Skeletal muscle tissue (tissue), 4 donors: Measurements from ENCODE around the gene GRID1. TPM values are rescaled to one million over a fixed set of nuclear protein-coding genes. Genes with fewer than 3 reads are reported as not detected.
"Not testable (repeated sequence)": the region's sequence is repeated elsewhere in the genome, so short reads cannot be mapped to it uniquely, and the experiment has no call there.

Source experiments
- H3K27ac ChIP-seq: one replicate; pipeline ENCODE4 v1.7.0; 2013; ENCODE audit warnings: mild to moderate bottlenecking, low read depth, low read length, inconsistent platforms
- H3K27me3 ChIP-seq, 3 donors: one replicate each; pipeline ENCODE4 v1.7.0; 2013; ENCODE audit warnings: low read length in 3 of 3; ENCODE audit not compliant: control insufficient read depth in 3 of 3, insufficient read depth in 3 of 3
- H3K36me3 ChIP-seq, 3 donors: one replicate each; pipeline ENCODE4 v1.7.0; 2013; ENCODE audit warnings: low read length in 3 of 3; ENCODE audit not compliant: control insufficient read depth in 3 of 3, insufficient read depth in 3 of 3
- H3K4me1 ChIP-seq, 3 donors: one replicate each; pipeline ENCODE4 v1.7.0; 2013; ENCODE audit warnings: low read length in 3 of 3, mild to moderate bottlenecking in 3 of 3; ENCODE audit not compliant: control insufficient read depth in 3 of 3, insufficient read depth in 3 of 3
- H3K4me3 ChIP-seq, 3 donors: one replicate each; pipeline ENCODE4 v1.7.0; 2013; ENCODE audit warnings: low read length in 3 of 3
- H3K9ac ChIP-seq, 3 donors: one replicate each; pipeline ENCODE4 v1.7.0; 2013; ENCODE audit warnings: low read length in 3 of 3, mild to moderate bottlenecking in 3 of 3, moderate library complexity in 2 of 3, low read depth in 1 of 3
- H3K9me3 ChIP-seq, 3 donors: one replicate each; pipeline ENCODE4 v1.7.0; 2013; ENCODE audit warnings: low read length in 3 of 3; ENCODE audit not compliant: control insufficient read depth in 3 of 3
- total RNA-seq: library from RNA; depleted of rRNA; stranded (reverse); fragments of >200 nt; gene quantifications from one replicate; pipeline ENCODE4 v1.2.3, GENCODE V29; 2014
- donor health status: Osteomylitis.

Gene GRID1
- total RNA-seq, 1 donor from 2014 or later = 2.1 TPM

DNA sequence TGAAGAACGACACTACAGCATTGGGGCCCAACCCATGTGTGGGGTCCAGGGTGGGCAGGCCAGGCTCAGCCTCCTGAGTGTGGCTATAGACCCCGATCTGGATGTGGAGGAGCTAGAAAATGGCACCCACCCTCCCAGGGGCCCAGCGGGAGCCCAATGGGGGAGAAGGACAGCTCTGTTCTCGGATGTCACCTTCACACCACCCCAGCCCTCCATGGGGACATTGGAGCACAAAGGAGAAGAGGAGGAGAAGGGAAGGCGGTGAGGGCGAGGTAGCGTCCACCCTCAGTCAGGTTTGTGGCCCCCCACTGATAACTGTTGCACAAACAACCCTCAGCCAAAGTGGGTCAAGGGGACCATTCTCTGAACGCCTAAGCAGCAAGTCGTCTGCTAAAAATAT is 509.3 kb downstream of the GRID1 start:
- Histone ChIP-seq H3K4me3 (no peak overlapping the region), H3K9ac (no peak overlapping the region), H3K4me1 (peaks cover 0 to 6% (median 0%) of the 10 kb centered on the region in 3 donors), H3K27ac (no peak overlapping the region), H3K27me3 (no peaks in the 10 kb centered on the region), H3K9me3 (no peaks in the 10 kb centered on the region), H3K36me3 (no peaks in the 10 kb centered on the region)

DNA sequence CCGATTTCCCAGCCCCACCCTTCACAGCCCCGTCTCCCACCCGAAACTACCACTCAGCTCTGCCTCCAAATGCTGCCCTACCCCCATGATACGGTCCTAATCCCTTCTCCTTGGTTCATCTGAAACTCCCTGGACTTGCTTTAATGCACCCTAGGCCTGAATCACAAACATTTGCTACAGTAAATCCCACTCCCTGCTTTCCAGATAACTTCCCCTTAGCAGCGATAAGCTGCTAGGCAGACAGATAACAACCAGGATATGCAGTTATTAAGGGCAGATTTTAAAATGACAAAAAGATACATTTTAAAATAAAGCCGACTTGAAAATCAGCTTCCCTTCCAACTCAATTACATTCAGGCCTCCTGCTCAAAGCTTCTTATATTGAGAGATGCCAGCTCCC is 514.7 kb downstream of the GRID1 start:
- no peaks in the 10 kb centered on the region for H3K36me3 ChIP-seq
- H3K27ac ChIP-seq = no peak overlapping the region
- no peaks in the 10 kb centered on the region for H3K4me1 ChIP-seq
- H3K4me3 ChIP-seq = no peak overlapping the region
- no peak overlapping the region for H3K9ac ChIP-seq
- H3K9me3 ChIP-seq = peaks cover 0 to 7% (median 0%) of the 10 kb centered on the region in 3 donors
- H3K27me3 ChIP-seq = no peaks in the 10 kb centered on the region

DNA sequence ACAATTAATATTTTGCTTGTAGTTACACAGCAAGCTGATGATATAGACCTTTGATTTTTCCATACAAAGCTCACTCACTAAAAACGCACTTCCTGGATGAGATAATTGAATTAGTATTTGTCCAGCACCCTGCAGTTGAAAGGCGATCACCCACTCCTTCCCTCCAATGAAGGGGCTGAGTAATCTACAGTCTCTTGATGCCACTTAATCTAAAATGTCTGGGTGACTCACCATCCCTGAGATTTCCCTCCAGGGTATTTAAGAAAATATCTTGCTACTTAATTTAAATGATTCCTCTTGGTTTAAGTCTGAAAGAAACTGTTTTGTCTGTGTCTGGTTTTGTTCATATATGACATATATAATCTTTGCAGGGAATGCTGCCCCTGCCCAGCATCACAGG is 515.3 kb downstream of the GRID1 start:
- no peaks in the 10 kb centered on the region for H3K4me1 ChIP-seq
- H3K9ac ChIP-seq = no peak overlapping the region
- H3K4me3 ChIP-seq = no peak overlapping the region
- no peak overlapping the region for H3K27ac ChIP-seq
- no peaks in the 10 kb centered on the region for H3K36me3 ChIP-seq
- no peaks in the 10 kb centered on the region for H3K27me3 ChIP-seq
- peaks cover 0 to 7% (median 0%) of the 10 kb centered on the region in 3 donors for H3K9me3 ChIP-seq

DNA sequence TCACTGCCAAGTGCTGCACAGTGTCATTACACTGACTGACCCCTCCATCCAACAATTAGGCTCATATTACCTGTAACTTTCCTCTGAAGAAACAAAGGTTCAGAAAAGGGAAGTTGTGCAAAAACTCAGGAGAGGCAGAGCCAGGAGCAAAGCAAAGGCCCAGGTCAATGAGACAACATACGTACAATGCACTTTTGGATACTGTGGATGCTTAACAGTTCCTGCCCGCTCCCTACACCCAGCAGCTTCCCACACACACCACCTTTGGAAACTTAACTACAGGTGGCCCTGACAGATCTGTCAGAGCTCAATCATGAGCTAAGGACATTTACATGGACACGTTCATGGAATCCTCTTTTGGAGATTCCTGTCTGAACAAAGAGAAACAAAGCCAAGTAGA is 515.9 kb downstream of the GRID1 start:
- no peaks in the 10 kb centered on the region for H3K4me1 ChIP-seq
- H3K9me3 ChIP-seq = peaks cover 0 to 7% (median 0%) of the 10 kb centered on the region in 3 donors
- no peaks in the 10 kb centered on the region for H3K36me3 ChIP-seq
- H3K27me3 ChIP-seq = no peaks in the 10 kb centered on the region
- H3K4me3 ChIP-seq = no peak overlapping the region
- no peak overlapping the region for H3K27ac ChIP-seq
- no peak overlapping the region for H3K9ac ChIP-seq

DNA sequence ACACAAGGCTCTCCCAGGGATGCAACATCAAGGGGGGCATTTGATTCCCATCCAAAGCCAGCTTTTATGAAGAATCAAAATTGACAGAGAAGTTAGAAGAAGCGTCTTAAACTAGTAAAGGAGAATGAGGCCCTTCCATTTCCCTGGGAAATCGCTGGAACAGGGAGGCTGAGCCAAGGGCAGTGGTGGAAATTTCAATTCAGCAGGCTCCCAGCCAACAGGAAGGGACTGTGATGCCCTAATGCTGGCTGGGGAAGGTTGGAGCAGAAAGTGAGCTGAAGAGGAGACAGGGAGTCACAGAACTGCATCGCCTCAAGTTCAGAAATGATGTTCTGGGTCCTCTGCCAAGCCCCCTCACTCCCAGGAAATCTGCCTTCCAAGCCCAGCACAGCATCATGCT is 517.3 kb downstream of the GRID1 start:
- Histone ChIP-seq H3K4me1 (no peaks in the 10 kb centered on the region), H3K36me3 (no peaks in the 10 kb centered on the region), H3K27me3 (no peaks in the 10 kb centered on the region), H3K4me3 (no peak overlapping the region), H3K27ac (no peak overlapping the region), H3K9me3 (peaks cover 0 to 7% (median 0%) of the 10 kb centered on the region in 3 donors), H3K9ac (no peak overlapping the region)

DNA sequence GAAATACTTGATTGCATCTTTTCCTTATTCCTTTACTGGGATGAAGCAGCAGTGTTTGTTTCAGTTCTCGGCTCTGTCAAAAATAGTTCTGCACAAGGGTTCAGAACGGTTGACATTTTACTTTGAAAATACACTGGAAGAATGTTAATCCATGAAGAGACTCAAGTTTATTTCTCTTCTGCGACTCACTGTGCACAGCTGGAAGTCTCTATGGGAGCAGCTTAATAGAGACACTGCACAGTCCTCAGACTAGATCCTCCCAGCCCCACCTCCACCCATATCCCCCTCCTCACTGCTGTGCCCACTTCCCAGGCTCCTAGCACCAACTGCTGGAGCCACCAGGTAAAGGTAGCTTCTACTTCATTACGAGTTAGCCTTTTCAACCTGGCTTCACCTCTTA is 517.8 kb downstream of the GRID1 start:
- no peaks in the 10 kb centered on the region for H3K4me1 ChIP-seq
- no peaks in the 10 kb centered on the region for H3K27me3 ChIP-seq
- no peaks in the 10 kb centered on the region for H3K36me3 ChIP-seq
- no peak overlapping the region for H3K4me3 ChIP-seq
- peaks cover 0 to 7% (median 0%) of the 10 kb centered on the region in 3 donors for H3K9me3 ChIP-seq
- no peak overlapping the region for H3K27ac ChIP-seq
- no peak overlapping the region for H3K9ac ChIP-seq

DNA sequence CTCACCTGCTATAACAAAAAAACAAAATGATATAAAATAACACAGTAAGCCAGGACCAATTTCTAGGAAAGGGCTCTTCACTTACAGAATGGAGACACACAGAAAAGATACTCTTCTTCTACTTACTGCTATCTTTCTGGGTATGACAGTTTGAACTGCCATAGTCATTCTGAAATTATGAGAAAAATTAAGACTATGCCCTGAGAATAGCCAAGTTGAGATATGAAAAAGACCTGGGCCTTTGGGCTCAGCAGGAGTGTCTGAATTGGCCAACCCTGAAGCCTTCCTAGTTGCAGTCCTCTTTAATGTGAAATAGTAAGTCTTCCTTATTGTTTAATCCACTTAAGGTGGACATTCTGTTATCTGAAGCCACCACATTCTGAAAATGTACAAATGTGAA is 519.5 kb downstream of the GRID1 start:
- no peak overlapping the region for H3K4me3 ChIP-seq
- H3K4me1 ChIP-seq = no peaks in the 10 kb centered on the region
- no peaks in the 10 kb centered on the region for H3K27me3 ChIP-seq
- no peak overlapping the region for H3K9ac ChIP-seq
- H3K27ac ChIP-seq = no peak overlapping the region
- no peaks in the 10 kb centered on the region for H3K36me3 ChIP-seq
- peaks cover 0 to 7% (median 0%) of the 10 kb centered on the region in 3 donors for H3K9me3 ChIP-seq

DNA sequence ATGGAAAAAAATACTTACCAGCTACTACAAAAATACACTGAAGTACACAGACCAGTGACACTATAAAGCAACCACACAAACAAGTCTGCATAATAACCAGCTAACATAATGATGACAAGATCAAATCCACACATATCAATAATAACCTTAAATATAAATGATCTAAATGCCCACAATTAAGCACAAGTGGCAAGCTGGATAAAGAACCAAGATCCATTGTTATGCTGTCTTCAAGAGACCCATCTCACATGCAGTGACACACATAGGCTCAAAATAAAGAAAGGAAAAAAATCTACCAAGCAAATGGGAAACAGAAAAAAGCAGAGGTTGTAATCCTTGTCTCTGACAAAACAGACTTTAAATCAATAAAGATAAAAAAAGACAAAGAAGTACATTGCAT is 527.9 kb downstream of the GRID1 start:
- not testable (repeated sequence) for H3K4me3 ChIP-seq, H3K9ac ChIP-seq, H3K36me3 ChIP-seq, H3K27ac ChIP-seq, H3K27me3 ChIP-seq, H3K4me1 ChIP-seq
- peaks cover 2 to 14% (median 5%) of the 10 kb centered on the region in 3 donors for H3K9me3 ChIP-seq

DNA sequence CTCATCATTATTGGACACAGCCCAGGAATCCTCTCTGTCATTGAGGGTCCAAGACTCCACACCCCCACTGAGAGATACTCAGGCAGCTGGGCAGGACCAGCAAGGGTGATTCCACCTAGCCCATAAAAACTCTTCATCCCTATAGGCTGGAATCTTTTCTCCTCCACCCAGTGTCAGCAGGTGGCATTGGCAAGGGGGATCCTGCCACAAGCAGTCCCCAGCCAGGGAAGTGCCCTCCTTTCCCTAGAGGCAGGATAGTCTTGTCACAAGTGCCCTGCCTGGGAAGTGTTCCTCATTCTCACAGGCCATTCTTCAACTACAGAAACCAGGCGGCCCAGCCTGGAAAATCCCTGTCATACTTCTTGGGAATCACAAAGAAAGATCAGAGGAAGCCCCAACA is 533.6 kb downstream of the GRID1 start:
- H3K27me3 ChIP-seq = no peaks in the 10 kb centered on the region
- H3K27ac ChIP-seq = no peak overlapping the region
- H3K4me3 ChIP-seq = no peak overlapping the region
- no peaks in the 10 kb centered on the region for H3K4me1 ChIP-seq
- H3K9me3 ChIP-seq = peaks cover 2 to 9% (median 5%) of the 10 kb centered on the region in 3 donors
- H3K36me3 ChIP-seq = no peaks in the 10 kb centered on the region
- H3K9ac ChIP-seq = no peak overlapping the region

DNA sequence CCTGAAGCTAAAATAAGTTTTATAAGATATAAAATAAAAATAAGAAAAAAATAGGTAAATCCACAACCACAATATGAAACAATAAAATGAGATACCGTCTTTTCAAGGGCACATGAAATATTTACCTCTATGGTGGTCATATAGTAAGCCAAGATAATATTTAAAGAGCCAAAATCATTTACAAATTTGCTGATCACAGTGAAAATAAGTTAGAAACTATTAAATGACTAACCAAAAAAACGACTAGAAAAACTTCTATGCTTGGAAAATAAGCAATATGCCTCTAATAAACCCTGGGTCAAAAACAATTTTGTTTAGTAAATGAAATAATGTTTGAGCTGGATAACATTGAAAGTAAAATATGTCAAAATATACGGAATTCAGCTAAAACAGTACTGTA is 535.2 kb downstream of the GRID1 start:
- Histone ChIP-seq H3K9ac (no peak overlapping the region), H3K36me3 (no peaks in the 10 kb centered on the region)

DNA sequence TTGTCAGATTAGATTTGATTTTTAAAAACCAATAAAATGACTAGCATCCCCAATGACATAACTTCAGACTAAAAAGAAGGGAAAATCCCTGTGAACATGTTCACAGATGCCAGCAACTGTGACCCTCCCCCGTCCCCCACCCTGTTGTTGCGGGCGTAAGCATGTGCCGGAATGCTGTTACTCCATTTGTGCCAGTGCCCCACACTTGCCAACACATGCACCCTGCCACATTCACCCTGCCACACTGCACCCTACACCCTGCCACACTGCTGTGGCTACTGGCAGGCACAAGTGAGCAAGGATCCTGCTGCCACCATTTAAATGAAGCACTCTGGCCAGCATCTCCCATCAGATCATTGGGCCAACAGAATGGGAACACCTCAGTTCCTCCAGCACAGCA is 540.2 kb downstream of the GRID1 start:
- Histone ChIP-seq H3K9ac (no peak overlapping the region), H3K9me3 (peaks cover 0 to 3% (median 2%) of the 10 kb centered on the region in 3 donors), H3K4me3 (no peak overlapping the region), H3K4me1 (no peaks in the 10 kb centered on the region), H3K36me3 (no peaks in the 10 kb centered on the region), H3K27ac (no peak overlapping the region), H3K27me3 (no peaks in the 10 kb centered on the region)

More for the DNA sequence above, 535.2 kb downstream of the GRID1 start:
- no peak overlapping the region for H3K27ac ChIP-seq
- no peaks in the 10 kb centered on the region for H3K4me1 ChIP-seq
- H3K4me3 ChIP-seq = no peak overlapping the region
- H3K9me3 ChIP-seq = peaks cover under 1 to 3% (median 1%) of the 10 kb centered on the region in 3 donors
- H3K27me3 ChIP-seq = no peaks in the 10 kb centered on the region
